GM12878 (cell line): Measurements from ENCODE around the gene KLF7. TPM values are rescaled to one million over a fixed set of nuclear protein-coding genes. Genes with fewer than 3 reads are reported as not detected.

Experiments
- ATAC-seq: fragments of 200-7000 bp; cut with Tn5 transposase; 3 replicates; pipeline ENCODE4 v1.9.1; 2020; ENCODE audit warnings: mild to moderate bottlenecking, moderate library complexity
- BruUV-seq: library from RNA; stranded (reverse); fragments of 400-500 nt; replicated peaks from 2 replicates; lab custom pipeline; 2021; lab: Mats Ljungman, UMichigan
- CTCF ChIA-PET: fragments of 300-600 bp; sonication (Branson Sonifier 250); formaldehyde crosslinking; extraction: SDS; loops from one replicate; lab custom pipeline; 2021; ENCODE audit warnings: inconsistent platforms; lab: Yijun Ruan, JAX
- POLR2A ChIA-PET: fragments of 350-600 bp; formaldehyde crosslinking; extraction: SDS; loops from one replicate; lab custom pipeline; 2021; ENCODE audit warnings: inconsistent platforms; lab: Charles Lee
- RAD21 ChIA-PET: fragments of 300-600 bp; sonication (Branson Sonifier 250); formaldehyde crosslinking; loops from one replicate; lab custom pipeline; 2023; ENCODE audit warnings: antibody characterized with exemption; ENCODE audit not compliant: unreplicated experiment; lab: Charles Lee
- SMC1A ChIA-PET: fragments of 300-600 bp; sonication (Branson Sonifier 250); formaldehyde crosslinking; loops from one replicate; lab custom pipeline; 2023; ENCODE audit not compliant: unreplicated experiment, uncharacterized antibody; lab: Charles Lee
- DNase-seq: peaks from one replicate; pipeline ENCODE4 v3.0.0-alpha.2; 2011; ENCODE audit warnings: low read depth, low spot score
- FAIRE-seq: peaks from 3 replicates; lab custom pipeline; 2011; peaks lifted over from hg19 to GRCh38; lab: Jason Lieb, UNC
- H2AFZ ChIP-seq: 2 replicates; pipeline ENCODE4 v1.6.0; 2011; ENCODE audit warnings: low read depth, low read length, control low read depth; ENCODE audit not compliant: control insufficient read depth
- H3K27ac ChIP-seq: 2 replicates; pipeline ENCODE4 v1.5.1; 2011; ENCODE audit warnings: control low read depth; ENCODE audit not compliant: control insufficient read depth, insufficient read depth
- H3K27me3 ChIP-seq, 2 experiments: replicated peaks in 1 of 2; 2 replicates each; pipeline versions ENCODE4 v1.6.0 to v1.6.1; 2011; ENCODE audit warnings: low read length in 1 of 2; ENCODE audit not compliant: control insufficient read depth in 2 of 2, insufficient read depth in 2 of 2
- H3K36me3 ChIP-seq, 2 experiments: 2 replicates each; pipeline ENCODE4 v1.5.1; 2011; ENCODE audit warnings: low read length in 1 of 2; ENCODE audit not compliant: control insufficient read depth in 2 of 2, insufficient read depth in 2 of 2
- H3K4me1 ChIP-seq: 2 replicates; pipeline ENCODE4 v1.6.1; 2011; ENCODE audit warnings: mild to moderate bottlenecking, low read length, moderate library complexity, mixed read lengths; ENCODE audit not compliant: control insufficient read depth, insufficient read depth
- H3K4me2 ChIP-seq: 2 replicates; pipeline ENCODE4 v1.6.0; 2011; ENCODE audit warnings: control low read depth; ENCODE audit not compliant: control insufficient read depth, insufficient read depth
- H3K4me3 ChIP-seq: fragments of 200-600 bp; sonication (generic); 2 replicates; pipeline ENCODE4 v1.5.1; 2016
- H3K79me2 ChIP-seq: 2 replicates; pipeline ENCODE4 v1.6.0; 2011; ENCODE audit warnings: low read length; ENCODE audit not compliant: control insufficient read depth, insufficient read depth
- H3K9ac ChIP-seq: 2 replicates; pipeline ENCODE4 v1.8.0; 2011; ENCODE audit warnings: low read length, control low read depth, mixed read lengths; ENCODE audit not compliant: control insufficient read depth, insufficient read depth
- H3K9me3 ChIP-seq: replicated peaks from 3 replicates; pipeline ENCODE4 v1.5.1; 2011; ENCODE audit warnings: mild to moderate bottlenecking, low read length; ENCODE audit not compliant: control insufficient read depth, insufficient read depth
- H4K20me1 ChIP-seq: 2 replicates; pipeline ENCODE4 v1.6.0; 2011; ENCODE audit not compliant: control insufficient read depth, insufficient read depth
- BACH1 ChIP-seq: fragments of 450-650 bp; IDR thresholded peaks from 2 replicates; pipeline ENCODE4 v1.6.1; 2017; ENCODE audit warnings: mild to moderate bottlenecking, borderline replicate concordance
- WGBS: methylation state at CpG from one replicate; pipeline ENCODE4 v1.1.6; 2016; ENCODE audit warnings: low lambda C conversion rate; ENCODE audit not compliant: insufficient replicate concordance, insufficient coverage; ENCODE audit errors: missing lambda C conversion rate; 5-methylcytosine and 5-hydroxymethylcytosine counted together
- in situ Hi-C: fragments of 300-500 bp; cut with MboI; formaldehyde crosslinking; loops from 9 replicates; pipeline ENCODE4 v1.14.3; 2018; ENCODE audit warnings: mixed read lengths
- intact Hi-C: fragments of 100-400 bp; cut with micrococcal nuclease; formaldehyde crosslinking; loops from one replicate; pipeline ENCODE4 v1.14.2; 2022; ENCODE audit not compliant: unreplicated experiment
- polyA plus RNA-seq, 11 experiments: library from polyadenylated mRNA; depleted of rRNA in 4 of 11; unstranded in 6 of 11; stranded (reverse) in 5 of 11; fragments of >200 nt; fragmentation: Nextera tagmentation in 4 of 11; fragmentation: Illumina TruSeq in 1 of 11; extraction: Ambion mirVana in 4 of 11; extraction: Trizol in 1 of 11; gene quantifications; 1 replicate in 1 of 11; 2 replicates in 10 of 11; pipeline versions ENCODE4 v1.2.1 to v1.2.3, GENCODE V29; 2011 to 2016; ENCODE audit warnings: inconsistent platforms in 2 of 11, missing spikeins in 2 of 11, low read depth in 1 of 11
- total RNA-seq, 4 experiments: library from RNA; depleted of rRNA in 3 of 4; stranded (reverse); fragments of >200 nt in 3 of 4; fragmentation: Illumina TruSeq in 1 of 4; extraction: Trizol in 1 of 4; gene quantifications; 2 replicates each; pipeline versions ENCODE4 v1.2.1 to v1.2.3, GENCODE V29; 2013 to 2021
- TF ChIP-seq, protein P1 (sequence below), 3 experiments: IDR thresholded peaks in 2 of 3; conservative IDR thresholded peaks in 1 of 3; 2 replicates each; pipeline ENCODE4 v1.5.1; 2011; ENCODE audit warnings: low read depth in 3 of 3, low read length in 3 of 3, mild to moderate bottlenecking in 3 of 3, control low read depth in 2 of 3, moderate library complexity in 2 of 3, inconsistent platforms in 1 of 3, mixed read lengths in 1 of 3; ENCODE audit not compliant: control insufficient read depth in 2 of 3, insufficient read depth in 1 of 3; ENCODE audit errors: extremely low read depth in 1 of 3

Gene KLF7
- total and polyA plus RNA-seq, 10 of the 15 experiments (the other 5 are each of a cell fraction or from before 2014, with no cell fraction given), result 2.4 to 24.8 (median 8.5) TPM

DNA sequence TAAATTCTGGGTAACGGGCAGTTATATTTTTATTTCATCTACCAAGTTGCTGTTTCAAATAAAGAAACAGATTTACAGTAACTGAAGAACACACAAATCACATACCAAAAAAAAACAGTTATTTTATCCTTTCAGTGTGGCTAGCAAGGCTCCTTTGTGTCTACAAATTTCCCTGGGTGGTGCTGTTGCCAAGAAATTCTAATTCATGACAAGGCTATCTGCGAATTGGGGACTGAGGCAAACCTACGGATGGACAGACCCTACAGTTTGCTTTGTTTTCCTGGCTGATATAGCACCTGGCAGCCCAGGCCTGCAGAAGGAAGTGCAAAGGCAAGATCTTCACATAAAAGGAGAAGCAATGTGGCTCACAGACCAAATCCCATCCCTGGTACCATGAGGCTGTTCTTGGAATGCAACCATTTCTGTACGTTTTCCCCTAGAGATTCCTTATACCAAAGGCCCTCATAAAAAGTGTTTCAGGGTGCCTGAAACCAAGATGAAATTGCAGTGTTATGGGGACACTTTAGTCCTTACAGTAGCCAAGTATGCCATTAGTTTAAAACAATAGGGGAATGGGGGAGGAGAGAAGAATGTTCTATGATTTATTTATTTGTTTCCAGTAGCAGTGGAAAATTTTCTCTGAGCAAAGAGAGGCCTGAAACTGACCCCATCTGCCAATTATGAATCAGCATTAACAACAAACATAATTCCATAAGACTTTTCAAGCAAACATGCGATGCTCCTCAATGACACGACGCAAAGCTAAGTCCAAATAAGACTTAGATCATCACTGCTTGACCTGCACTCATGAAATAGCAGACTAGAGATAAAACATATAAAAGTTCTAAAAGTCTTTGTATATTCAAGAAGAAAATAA lies 4.3 kb downstream of the KLF7 start:
- peaks cover 75% of the 10 kb centered on the region for H3K79me2 ChIP-seq
- intact Hi-C loops, result loop anchor here (5.0 to 10.0 kb wide), 3 partner anchors 311 to 367 kb away; partner anchors contain the start of gene CREB1
- in situ Hi-C loops, result no loop called here
- H3K4me3 ChIP-seq, result peak overlapping the region; percentile 31; the same call in 1 of the 2 replicates
- no TSS peak for BruUV-seq
- RAD21 ChIA-PET, result interaction anchor here (6.2 kb wide), 1 partner anchor 19 kb away, joined by 58 read pairs; no protein-coding TSS in a partner anchor
- POLR2A ChIA-PET, result interaction anchor here (0.6 kb wide), 2 partner anchors 546 to 915 kb away, joined by 3 to 4 read pairs; no protein-coding TSS in a partner anchor
- peaks cover 6% of the 10 kb centered on the region for H3K4me1 ChIP-seq
- SMC1A ChIA-PET, result interaction anchor here (1.1 to 5.0 kb wide), 3 partner anchors 8 to 173 kb away, joined by 3 to 52 read pairs (median 5); no protein-coding TSS in a partner anchor
- FAIRE-seq, result no peak
- no peak overlapping the region for H3K9ac ChIP-seq
- H4K20me1 ChIP-seq, result no peaks in the 10 kb centered on the region
- WGBS, result 97% methylated on average over 7 of the region's 7 CpGs
- no peak for TF ChIP-seq BACH1
- TF ChIP-seq, protein P1, sequence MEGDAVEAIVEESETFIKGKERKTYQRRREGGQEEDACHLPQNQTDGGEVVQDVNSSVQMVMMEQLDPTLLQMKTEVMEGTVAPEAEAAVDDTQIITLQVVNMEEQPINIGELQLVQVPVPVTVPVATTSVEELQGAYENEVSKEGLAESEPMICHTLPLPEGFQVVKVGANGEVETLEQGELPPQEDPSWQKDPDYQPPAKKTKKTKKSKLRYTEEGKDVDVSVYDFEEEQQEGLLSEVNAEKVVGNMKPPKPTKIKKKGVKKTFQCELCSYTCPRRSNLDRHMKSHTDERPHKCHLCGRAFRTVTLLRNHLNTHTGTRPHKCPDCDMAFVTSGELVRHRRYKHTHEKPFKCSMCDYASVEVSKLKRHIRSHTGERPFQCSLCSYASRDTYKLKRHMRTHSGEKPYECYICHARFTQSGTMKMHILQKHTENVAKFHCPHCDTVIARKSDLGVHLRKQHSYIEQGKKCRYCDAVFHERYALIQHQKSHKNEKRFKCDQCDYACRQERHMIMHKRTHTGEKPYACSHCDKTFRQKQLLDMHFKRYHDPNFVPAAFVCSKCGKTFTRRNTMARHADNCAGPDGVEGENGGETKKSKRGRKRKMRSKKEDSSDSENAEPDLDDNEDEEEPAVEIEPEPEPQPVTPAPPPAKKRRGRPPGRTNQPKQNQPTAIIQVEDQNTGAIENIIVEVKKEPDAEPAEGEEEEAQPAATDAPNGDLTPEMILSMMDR (IDR thresholded peaks at IDR 0.05 in 2 of 3, conservative IDR thresholded peaks at IDR 0.05 in 1 of 3; ENCODE audit: control insufficient read depth in 2 of 3, extremely low read depth in 1 of 3, insufficient read depth in 1 of 3, low read depth in 3 of 3, low read length in 3 of 3), result peak in 1 of 3 experiments; percentile 18; a peak in 1 of 6 replicates
- TF ChIP-seq, all 136 proteins: peak for 1
- ATAC-seq (no peak), DNase-seq (no peak)
- H3K36me3 ChIP-seq, result no peaks in the 10 kb centered on the region
- H3K9me3 ChIP-seq, result no peaks in the 10 kb centered on the region
- H3K27me3 ChIP-seq, result no peaks in the 10 kb centered on the region
- peak overlapping the region; percentile 41 for H3K4me2 ChIP-seq
- CTCF ChIA-PET, result interaction anchor here (4.8 kb wide), 1 partner anchor 19 kb away, joined by 25 read pairs; no protein-coding TSS in a partner anchor
- no peak overlapping the region for H3K27ac ChIP-seq
- no peak overlapping the region for H2AFZ ChIP-seq
